Upper lobe of right lung (tissue), 1 donor: ENCODE measurements around the gene KIF1A. TPM values are rescaled to one million over a fixed set of nuclear protein-coding genes. Genes with fewer than 3 reads are reported as not detected.

Experiments
- ATAC-seq: fragments of 200-7000 bp; cut with Tn5 transposase; one replicate; pipeline ENCODE4 v1.9.1; 2020; ENCODE audit warnings: mild to moderate bottlenecking, moderate library complexity
- DNase-seq: peaks from one replicate; pipeline ENCODE4 v3.0.0-alpha.2; 2020
- H3K27ac ChIP-seq: fragments of 200-600 bp; one replicate; pipeline ENCODE4 v1.8.0; 2022
- H3K27me3 ChIP-seq: fragments of 200-600 bp; one replicate; pipeline ENCODE4 v1.8.0; 2022; ENCODE audit warnings: mild to moderate bottlenecking
- H3K36me3 ChIP-seq: fragments of 200-600 bp; one replicate; pipeline ENCODE4 v1.8.0; 2022
- H3K4me1 ChIP-seq: fragments of 200-600 bp; one replicate; pipeline ENCODE4 v1.8.0; 2022
- H3K4me3 ChIP-seq: fragments of 200-600 bp; one replicate; pipeline ENCODE4 v1.8.0; 2022; ENCODE audit warnings: mild to moderate bottlenecking
- H3K9me3 ChIP-seq: fragments of 200-600 bp; one replicate; pipeline ENCODE4 v1.8.0; 2022
- CTCF ChIP-seq: fragments of 200-600 bp; IDR thresholded peaks from one replicate; pipeline ENCODE4 v1.8.0; 2022; ENCODE audit warnings: antibody characterized with exemption
- intact Hi-C: fragments of 100-400 bp; cut with DNase I; formaldehyde crosslinking; loops from one replicate; pipeline ENCODE4 v1.11.0; 2022
- total RNA-seq: library from RNA; stranded (reverse); fragmentation: NEBNext Ultra II Directional; extraction: Animal tissue kit (Norgen Biotek cat#: 25700); gene quantifications from one replicate; pipeline ENCODE4 v1.2.1, GENCODE V29; 2021
- donor health status: DM: no; HTN: yes; CAD: no; lungs with severe emphysema.

The KIF1A gene
- total RNA-seq, 1 donor from 2014 or later = 0.81 TPM

- no peak for DNase-seq
- H3K9me3 ChIP-seq = no peaks in the 10 kb centered on the region
- peaks cover 5% of the 10 kb centered on the region for H3K4me1 ChIP-seq
- H3K27me3 ChIP-seq = peaks cover 61% of the 10 kb centered on the region
- TF ChIP-seq CTCF = no peak
- ATAC-seq = no peak
- intact Hi-C loops = no loop called here
- H3K27ac ChIP-seq = no peak overlapping the region
- no peak overlapping the region for H3K4me3 ChIP-seq
- H3K36me3 ChIP-seq = no peaks in the 10 kb centered on the region
These were observed 1.5 kb downstream of the KIF1A start for GRCh38 chr2:240818293-240819125.

GRCh38 chr2:240817496-240818292 lies 2.3 kb downstream of the KIF1A start:
- Histone ChIP-seq H3K9me3 (no peaks in the 10 kb centered on the region), H3K4me1 (peaks cover 5% of the 10 kb centered on the region), H3K36me3 (no peaks in the 10 kb centered on the region), H3K27me3 (peaks cover 54% of the 10 kb centered on the region), H3K4me3 (no peak overlapping the region), H3K27ac (no peak overlapping the region)
- intact Hi-C loops = no loop called here
- TF ChIP-seq CTCF = no peak
- DNase-seq (peak; percentile 61), ATAC-seq (no peak)

- Histone ChIP-seq H3K27me3 (peaks cover 45% of the 10 kb centered on the region), H3K36me3 (no peaks in the 10 kb centered on the region), H3K9me3 (no peaks in the 10 kb centered on the region), H3K4me1 (peaks cover 5% of the 10 kb centered on the region), H3K4me3 (no peak overlapping the region), H3K27ac (no peak overlapping the region)
- DNase-seq = peak; percentile 59
- ATAC-seq = no peak
- TF ChIP-seq CTCF = no peak
- intact Hi-C loops = no loop called here
These were observed 3.2 kb downstream of the KIF1A start for GRCh38 chr2:240816584-240817495.

GRCh38 chr2:240815761-240816583 lies 4.0 kb downstream of the KIF1A start:
- no peak overlapping the region for H3K27ac ChIP-seq
- H3K36me3 ChIP-seq = no peaks in the 10 kb centered on the region
- H3K27me3 ChIP-seq = peaks cover 37% of the 10 kb centered on the region
- no peaks in the 10 kb centered on the region for H3K9me3 ChIP-seq
- ATAC-seq (no peak), DNase-seq (no peak)
- H3K4me3 ChIP-seq = no peak overlapping the region
- intact Hi-C loops = no loop called here
- peaks cover 5% of the 10 kb centered on the region for H3K4me1 ChIP-seq
- no peak for TF ChIP-seq CTCF
